A549 (cell line): ENCODE results near the gene LEUTX. TPM values are rescaled to one million over a fixed set of nuclear protein-coding genes. Genes with fewer than 3 reads are reported as not detected.

Experiments
- ATAC-seq, 2 experiments: fragments of 200-7000 bp in 1 of 2; fragments of >200 bp in 1 of 2; cut with Nextera tagmentation in 1 of 2; cut with Tn5 transposase in 1 of 2; 3 replicates each; pipeline versions ENCODE4 v1.8.0 to v1.9.1; 2018 to 2020; ENCODE audit warnings: mild to moderate bottlenecking in 1 of 2, moderate library complexity in 1 of 2
- CTCF ChIA-PET: fragments of 300-600 bp; sonication (Branson Sonifier 250); formaldehyde crosslinking; extraction: SDS; loops from one replicate; lab custom pipeline; 2021; ENCODE audit warnings: antibody characterized with exemption, inconsistent platforms; lab: Yijun Ruan, JAX
- POLR2A ChIA-PET: fragments of 350-600 bp; formaldehyde crosslinking; extraction: SDS; loops from one replicate; lab custom pipeline; 2021; ENCODE audit warnings: antibody characterized with exemption, inconsistent platforms; lab: Yijun Ruan, JAX
- DNase-seq, 2 experiments: peaks; one replicate each; pipeline versions ENCODE4 v3.0.0 to v3.0.0-alpha.2; 2011 to 2016; ENCODE audit warnings: low read depth in 1 of 2, low spot score in 1 of 2
- FAIRE-seq: peaks from 2 replicates; lab custom pipeline; 2011; peaks lifted over from hg19 to GRCh38; lab: Jason Lieb, UNC
- H3K27ac ChIP-seq, 2 experiments: fragments of >200 bp; sonication (Bioruptor Twin); formaldehyde crosslinking; 3 replicates each; pipeline ENCODE4 v1.5.1; 2016 to 2017
- H3K4me1 ChIP-seq: fragments of >200 bp; sonication (Bioruptor Twin); formaldehyde crosslinking; 3 replicates; pipeline ENCODE4 v1.6.1; 2016
- H3K4me2 ChIP-seq: fragments of >200 bp; sonication (Bioruptor Twin); formaldehyde crosslinking; 3 replicates; pipeline ENCODE4 v1.6.1; 2016
- H3K4me3 ChIP-seq: fragments of >200 bp; sonication (Bioruptor Twin); formaldehyde crosslinking; 3 replicates; pipeline ENCODE4 v1.5.1; 2016
- H3K9me3 ChIP-seq: fragments of >200 bp; sonication (Bioruptor Twin); formaldehyde crosslinking; 3 replicates; pipeline ENCODE4 v1.6.1; 2016
- CEBPB ChIP-seq, 2 experiments: fragments of >200 bp in 1 of 2; sonication (Bioruptor Twin) in 1 of 2; formaldehyde crosslinking in 1 of 2; IDR thresholded peaks; 2 replicates each; pipeline ENCODE4 v1.6.1; 2012 to 2016
- CHD2 ChIP-seq: fragments of 150-350 bp; IDR thresholded peaks from 2 replicates; pipeline ENCODE4 v1.6.1; 2014; ENCODE audit warnings: low read length; ENCODE audit not compliant: partially characterized antibody
- EHMT2 ChIP-seq: fragments of 200-600 bp; sonication (generic); IDR thresholded peaks from 2 replicates; pipeline ENCODE4 v1.6.1; 2016; ENCODE audit warnings: antibody characterized with exemption, low read depth, mild to moderate bottlenecking, moderate library complexity
- FOSB ChIP-seq: fragments of 250-450 bp; sonication (Bioruptor Pico); IDR thresholded peaks from 2 replicates; pipeline ENCODE4 v1.5.0; 2020; ENCODE audit warnings: mild to moderate bottlenecking, moderate library complexity
- FOSL2 ChIP-seq, 2 experiments: fragments of 450-650 bp in 1 of 2; fragments of >200 bp in 1 of 2; sonication (Bioruptor Twin) in 1 of 2; formaldehyde crosslinking; IDR thresholded peaks; 2 replicates each; pipeline versions ENCODE4 v1.5.0 to v1.6.1; 2016 to 2020; ENCODE audit warnings: mild to moderate bottlenecking in 1 of 2, moderate library complexity in 1 of 2
- HOXB13 ChIP-seq: fragments of 250-450 bp; sonication (Bioruptor Pico); IDR thresholded peaks from 2 replicates; pipeline ENCODE4 v1.5.0; 2020; ENCODE audit warnings: low read depth, mild to moderate bottlenecking, moderate library complexity
- JUN ChIP-seq, 2 experiments: fragments of >200 bp; sonication (Bioruptor Twin); formaldehyde crosslinking; IDR thresholded peaks; 2 replicates in 1 of 2; 3 replicates in 1 of 2; pipeline ENCODE4 v1.6.1; 2016 to 2017
- JUNB ChIP-seq: fragments of >200 bp; sonication (Bioruptor Twin); formaldehyde crosslinking; IDR thresholded peaks from 2 replicates; pipeline ENCODE4 v1.6.1; 2016
- KDM5A ChIP-seq: fragments of 200-600 bp; sonication (generic); IDR thresholded peaks from 2 replicates; pipeline ENCODE4 v1.6.1; 2016; ENCODE audit warnings: antibody characterized with exemption, mild to moderate bottlenecking
- MAFK ChIP-seq: fragments of 450-650 bp; IDR thresholded peaks from 2 replicates; pipeline ENCODE4 v1.6.1; 2014; ENCODE audit not compliant: partially characterized antibody
- MYC ChIP-seq: IDR thresholded peaks from 2 replicates; pipeline ENCODE4 v1.6.1; 2012; ENCODE audit warnings: mild to moderate bottlenecking, inconsistent platforms, low read length, improper control_type of control experiment, borderline replicate concordance
- NFE2L2 ChIP-seq: fragments of 150-350 bp; conservative IDR thresholded peaks from 2 replicates; pipeline ENCODE4 v1.6.1; 2014; ENCODE audit warnings: low read length
- PHF8 ChIP-seq: fragments of 200-600 bp; sonication (generic); IDR thresholded peaks from 2 replicates; pipeline ENCODE4 v1.6.1; 2016; ENCODE audit warnings: low read depth, mild to moderate bottlenecking, antibody characterized with exemption, moderate library complexity, borderline replicate concordance
- POLR2A ChIP-seq: IDR thresholded peaks from 2 replicates; pipeline ENCODE4 v1.6.1; 2012; ENCODE audit warnings: mild to moderate bottlenecking, low read length
- RNF2 ChIP-seq: fragments of 200-600 bp; sonication (generic); IDR thresholded peaks from 2 replicates; pipeline ENCODE4 v1.6.1; 2016; ENCODE audit warnings: low read depth, mild to moderate bottlenecking, antibody characterized with exemption, moderate library complexity, borderline replicate concordance
- ZNF302 ChIP-seq: fragments of 250-450 bp; sonication (Bioruptor Pico); IDR thresholded peaks from 2 replicates; pipeline ENCODE4 v1.9.0; 2021; ENCODE audit warnings: inconsistent platforms, mild to moderate bottlenecking, moderate library complexity
- WGBS: methylation state at CpG from one replicate; pipeline ENCODE4 v1.1.6; 2017; ENCODE audit errors: missing lambda C conversion rate; 5-methylcytosine and 5-hydroxymethylcytosine counted together
- polyA minus RNA-seq: library from RNA; depleted of rRNA, polyadenylated mRNA; stranded (reverse); fragments of >200 nt; gene quantifications from 2 replicates; pipeline ENCODE4 v1.2.3, GENCODE V29; 2011; rRNA and poly(A)+ RNA removed
- polyA plus RNA-seq, 4 experiments: library from polyadenylated mRNA; depleted of rRNA in 3 of 4; stranded (reverse); fragments of >200 nt; fragmentation: RNase III in 1 of 4; extraction: RNeasy Plus Mini Kit Qiagen cat#74134 plus additional on column Dnase treatment in 1 of 4; gene quantifications; 2 replicates in 3 of 4; 3 replicates in 1 of 4; pipeline ENCODE4 v1.2.3, GENCODE V29; 2011 to 2017
- TF ChIP-seq, protein P1 (sequence below): IDR thresholded peaks from 2 replicates; pipeline ENCODE4 v1.6.1; 2012
- TF ChIP-seq, protein P2 (sequence below): IDR thresholded peaks from 2 replicates; pipeline ENCODE4 v1.6.1; 2012; ENCODE audit warnings: low read depth, borderline replicate concordance
- TF ChIP-seq, protein P3 (sequence below): fragments of 450-650 bp; IDR thresholded peaks from 2 replicates; pipeline ENCODE4 v1.6.1; 2014; ENCODE audit warnings: antibody characterized with exemption
- TF ChIP-seq, protein P4 (sequence below): fragments of >200 bp; sonication (Bioruptor Twin); formaldehyde crosslinking; IDR thresholded peaks from 2 replicates; pipeline ENCODE4 v1.6.1; 2016
- TF ChIP-seq, protein P5 (sequence below): IDR thresholded peaks from 2 replicates; pipeline ENCODE4 v1.6.1; 2012
- TF ChIP-seq, protein P6 (sequence below): fragments of 200-600 bp; sonication (generic); IDR thresholded peaks from 2 replicates; pipeline ENCODE4 v1.6.1; 2016; ENCODE audit warnings: antibody characterized with exemption, mild to moderate bottlenecking, moderate library complexity
- TF ChIP-seq, protein P7 (sequence below): fragments of 250-450 bp; sonication (Bioruptor Pico); IDR thresholded peaks from 2 replicates; pipeline ENCODE4 v1.5.0; 2020; ENCODE audit warnings: low read depth, mild to moderate bottlenecking, moderate library complexity

Gene LEUTX, protein sequence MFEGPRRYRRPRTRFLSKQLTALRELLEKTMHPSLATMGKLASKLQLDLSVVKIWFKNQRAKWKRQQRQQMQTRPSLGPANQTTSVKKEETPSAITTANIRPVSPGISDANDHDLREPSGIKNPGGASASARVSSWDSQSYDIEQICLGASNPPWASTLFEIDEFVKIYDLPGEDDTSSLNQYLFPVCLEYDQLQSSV
- not detected in 2 replicates for polyA plus RNA-seq (2011; rRNA removed)
- polyA plus RNA-seq (2012; cell fraction: cytosol; rRNA removed): 0.06 TPM in 1 of 2 replicates, not detected in the other
- polyA plus RNA-seq (2012; cell fraction: nucleus; rRNA removed): not detected in 2 replicates
- not detected in 3 replicates for polyA plus RNA-seq (2017; fragmentation: RNase III; extraction: RNeasy Plus Mini Kit Qiagen cat#74134 plus additional on column Dnase treatment)
- not detected in 2 replicates for polyA minus RNA-seq

DNA sequence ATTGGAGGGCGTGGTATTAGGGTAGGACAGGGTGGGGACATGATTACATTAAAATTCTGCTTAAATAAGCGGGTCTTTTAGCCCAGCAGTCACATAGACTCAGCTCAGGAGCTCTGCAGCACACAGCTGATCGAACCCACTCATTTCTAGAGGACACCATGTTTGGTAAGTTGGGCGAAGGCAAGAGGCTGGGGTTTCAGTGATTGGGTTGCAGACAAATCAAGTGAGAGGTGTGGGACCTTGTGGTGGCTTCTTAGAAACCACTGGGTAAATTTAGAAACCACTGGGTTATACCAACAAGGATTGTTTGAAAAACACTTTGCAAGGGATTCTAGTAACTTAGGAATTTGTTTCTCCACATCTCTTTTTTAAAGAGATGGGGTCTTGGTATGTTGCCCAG, at the start of gene LEUTX:
TSS of gene LEUTX (plus strand) at position 92 of the 400 bp plus-strand sequence. CDS start at position 159, 67 bp downstream.
- H3K4me3 ChIP-seq: no peak within 1 kb of the TSS
- H3K9me3 ChIP-seq: 0 out of 3 replicates have a peak, but pooled peaks cover 3% of the 10 kb centered on the region
- no peak within 1 kb of the TSS for H3K4me2 ChIP-seq
- ATAC-seq (no peak), DNase-seq (no peak), FAIRE-seq (no peak)
- no peak within 1 kb of the TSS for H3K27ac ChIP-seq
- ChIA-PET CTCF (interaction anchor here (0.6 to 1.2 kb wide), 4 partner anchors 48 to 192 kb away, joined by 3 to 4 read pairs (median 3); partner anchors contain the start of gene PSMC4), POLR2A (no interaction called here)
- TF ChIP-seq POLR2A: no peak
- TF ChIP-seq CHD2: no peak
- no peak for TF ChIP-seq PHF8
- TF ChIP-seq, protein P1, sequence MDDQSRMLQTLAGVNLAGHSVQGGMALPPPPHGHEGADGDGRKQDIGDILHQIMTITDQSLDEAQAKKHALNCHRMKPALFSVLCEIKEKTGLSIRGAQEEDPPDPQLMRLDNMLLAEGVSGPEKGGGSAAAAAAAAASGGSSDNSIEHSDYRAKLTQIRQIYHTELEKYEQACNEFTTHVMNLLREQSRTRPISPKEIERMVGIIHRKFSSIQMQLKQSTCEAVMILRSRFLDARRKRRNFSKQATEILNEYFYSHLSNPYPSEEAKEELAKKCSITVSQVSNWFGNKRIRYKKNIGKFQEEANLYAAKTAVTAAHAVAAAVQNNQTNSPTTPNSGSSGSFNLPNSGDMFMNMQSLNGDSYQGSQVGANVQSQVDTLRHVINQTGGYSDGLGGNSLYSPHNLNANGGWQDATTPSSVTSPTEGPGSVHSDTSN: no peak
- TF ChIP-seq EHMT2: no peak
- TF ChIP-seq CEBPB (IDR thresholded peaks at IDR 0.05): no peak
- TF ChIP-seq KDM5A: no peak
- TF ChIP-seq, protein P2, sequence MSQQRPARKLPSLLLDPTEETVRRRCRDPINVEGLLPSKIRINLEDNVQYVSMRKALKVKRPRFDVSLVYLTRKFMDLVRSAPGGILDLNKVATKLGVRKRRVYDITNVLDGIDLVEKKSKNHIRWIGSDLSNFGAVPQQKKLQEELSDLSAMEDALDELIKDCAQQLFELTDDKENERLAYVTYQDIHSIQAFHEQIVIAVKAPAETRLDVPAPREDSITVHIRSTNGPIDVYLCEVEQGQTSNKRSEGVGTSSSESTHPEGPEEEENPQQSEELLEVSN: no peak
- no peak for TF ChIP-seq JUN (IDR thresholded peaks at IDR 0.05)
- TF ChIP-seq JUNB: no peak
- WGBS: 9% methylated on average over 4 of the region's 4 CpGs
- no peaks in the 10 kb centered on the region for H3K4me1 ChIP-seq

DNA sequence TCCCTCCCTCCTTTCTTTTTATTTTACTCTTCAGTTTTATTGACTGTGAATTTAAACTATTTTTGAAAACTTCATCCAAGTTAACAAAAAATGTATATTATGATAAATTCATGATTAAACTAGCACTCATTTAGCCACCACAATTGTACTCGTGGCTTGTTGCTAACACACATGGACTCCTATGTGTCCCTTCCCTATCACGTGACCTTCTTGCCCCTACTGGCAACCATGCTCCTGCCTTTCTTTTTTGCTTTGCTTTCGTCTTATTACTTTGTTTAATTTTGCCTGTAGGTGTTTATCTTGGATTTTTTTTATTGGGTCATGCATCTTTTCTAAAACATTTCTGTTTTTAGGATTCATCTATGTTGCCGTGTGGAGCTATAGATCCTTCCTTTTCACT, 49.1 kb upstream of the LEUTX start:
- ChIA-PET POLR2A (no interaction called here), CTCF (interaction anchor here (1.1 to 1.5 kb wide), 2 partner anchors 9 to 47 kb away, joined by 3 to 4 read pairs; no protein-coding TSS in a partner anchor)
- Histone ChIP-seq H3K9me3 (no peaks in the 10 kb centered on the region), H3K4me3 (no peak overlapping the region), H3K27ac (no peak overlapping the region), H3K4me1 (no peaks in the 10 kb centered on the region), H3K4me2 (no peak overlapping the region)
- WGBS: 26% methylated on average over 4 of the region's 4 CpGs
- no peak for TF ChIP-seq RNF2
- TF ChIP-seq, protein P3, sequence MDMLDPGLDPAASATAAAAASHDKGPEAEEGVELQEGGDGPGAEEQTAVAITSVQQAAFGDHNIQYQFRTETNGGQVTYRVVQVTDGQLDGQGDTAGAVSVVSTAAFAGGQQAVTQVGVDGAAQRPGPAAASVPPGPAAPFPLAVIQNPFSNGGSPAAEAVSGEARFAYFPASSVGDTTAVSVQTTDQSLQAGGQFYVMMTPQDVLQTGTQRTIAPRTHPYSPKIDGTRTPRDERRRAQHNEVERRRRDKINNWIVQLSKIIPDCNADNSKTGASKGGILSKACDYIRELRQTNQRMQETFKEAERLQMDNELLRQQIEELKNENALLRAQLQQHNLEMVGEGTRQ: peak; percentile 57; the same call in 1 of the 2 replicates
- no peak for DNase-seq
- peak; percentile 46 for FAIRE-seq
- no peak for ATAC-seq

DNA sequence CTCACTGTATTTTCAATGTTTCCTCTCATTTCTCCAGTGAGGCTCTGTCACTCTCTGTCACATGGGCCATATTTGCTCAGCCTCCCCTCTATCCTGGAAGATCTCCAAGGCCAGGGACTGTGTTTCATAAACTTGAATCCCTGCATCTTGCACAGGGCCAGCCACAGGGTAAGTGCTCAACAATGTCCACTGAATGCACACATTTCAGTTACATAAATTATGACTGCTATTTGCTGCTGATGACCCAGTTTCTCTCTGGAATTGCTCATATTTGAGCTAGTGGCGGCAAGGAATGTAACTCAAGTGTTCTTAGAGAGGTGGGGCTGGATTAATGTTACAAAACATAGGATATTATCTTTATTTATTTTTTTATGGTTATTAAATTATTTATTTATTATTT, 47.0 kb upstream of the LEUTX start:
- ChIA-PET CTCF (interaction anchor here (1.0 to 1.2 kb wide), 3 partner anchors 19 to 47 kb away, joined by 3 read pairs; partner anchors contain the start of gene LEUTX), POLR2A (no interaction called here)
- ATAC-seq: no peak
- DNase-seq: no peak
- 55% methylated on average over 1 of the region's 1 CpG for WGBS
- H3K4me2 ChIP-seq: no peak overlapping the region
- H3K4me3 ChIP-seq: no peak overlapping the region
- H3K9me3 ChIP-seq: no peaks in the 10 kb centered on the region
- H3K27ac ChIP-seq: no peak overlapping the region
- FAIRE-seq: no peak
- no peaks in the 10 kb centered on the region for H3K4me1 ChIP-seq
- no peak for TF ChIP-seq MAFK
- no peak for TF ChIP-seq ZNF302 (CRISPR knock-in tag)
- TF ChIP-seq, protein P4, sequence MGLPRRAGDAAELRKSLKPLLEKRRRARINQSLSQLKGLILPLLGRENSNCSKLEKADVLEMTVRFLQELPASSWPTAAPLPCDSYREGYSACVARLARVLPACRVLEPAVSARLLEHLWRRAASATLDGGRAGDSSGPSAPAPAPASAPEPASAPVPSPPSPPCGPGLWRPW: no peak
- no peak for TF ChIP-seq KDM5A
- TF ChIP-seq FOSB (CRISPR knock-in tag): no peak
- no peak for TF ChIP-seq FOSL2 (IDR thresholded peaks at IDR 0.05)
- no peak for TF ChIP-seq FOSL2 (CRISPR knock-in tag; IDR thresholded peaks at IDR 0.05)
- TF ChIP-seq JUNB: no peak
- TF ChIP-seq, protein P1: no peak
- TF ChIP-seq MYC: no peak
- TF ChIP-seq, protein P5, sequence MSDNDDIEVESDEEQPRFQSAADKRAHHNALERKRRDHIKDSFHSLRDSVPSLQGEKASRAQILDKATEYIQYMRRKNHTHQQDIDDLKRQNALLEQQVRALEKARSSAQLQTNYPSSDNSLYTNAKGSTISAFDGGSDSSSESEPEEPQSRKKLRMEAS: no peak
- TF ChIP-seq NFE2L2: no peak
- TF ChIP-seq, protein P6, sequence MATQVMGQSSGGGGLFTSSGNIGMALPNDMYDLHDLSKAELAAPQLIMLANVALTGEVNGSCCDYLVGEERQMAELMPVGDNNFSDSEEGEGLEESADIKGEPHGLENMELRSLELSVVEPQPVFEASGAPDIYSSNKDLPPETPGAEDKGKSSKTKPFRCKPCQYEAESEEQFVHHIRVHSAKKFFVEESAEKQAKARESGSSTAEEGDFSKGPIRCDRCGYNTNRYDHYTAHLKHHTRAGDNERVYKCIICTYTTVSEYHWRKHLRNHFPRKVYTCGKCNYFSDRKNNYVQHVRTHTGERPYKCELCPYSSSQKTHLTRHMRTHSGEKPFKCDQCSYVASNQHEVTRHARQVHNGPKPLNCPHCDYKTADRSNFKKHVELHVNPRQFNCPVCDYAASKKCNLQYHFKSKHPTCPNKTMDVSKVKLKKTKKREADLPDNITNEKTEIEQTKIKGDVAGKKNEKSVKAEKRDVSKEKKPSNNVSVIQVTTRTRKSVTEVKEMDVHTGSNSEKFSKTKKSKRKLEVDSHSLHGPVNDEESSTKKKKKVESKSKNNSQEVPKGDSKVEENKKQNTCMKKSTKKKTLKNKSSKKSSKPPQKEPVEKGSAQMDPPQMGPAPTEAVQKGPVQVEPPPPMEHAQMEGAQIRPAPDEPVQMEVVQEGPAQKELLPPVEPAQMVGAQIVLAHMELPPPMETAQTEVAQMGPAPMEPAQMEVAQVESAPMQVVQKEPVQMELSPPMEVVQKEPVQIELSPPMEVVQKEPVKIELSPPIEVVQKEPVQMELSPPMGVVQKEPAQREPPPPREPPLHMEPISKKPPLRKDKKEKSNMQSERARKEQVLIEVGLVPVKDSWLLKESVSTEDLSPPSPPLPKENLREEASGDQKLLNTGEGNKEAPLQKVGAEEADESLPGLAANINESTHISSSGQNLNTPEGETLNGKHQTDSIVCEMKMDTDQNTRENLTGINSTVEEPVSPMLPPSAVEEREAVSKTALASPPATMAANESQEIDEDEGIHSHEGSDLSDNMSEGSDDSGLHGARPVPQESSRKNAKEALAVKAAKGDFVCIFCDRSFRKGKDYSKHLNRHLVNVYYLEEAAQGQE: no peak
- no peak for TF ChIP-seq HOXB13 (CRISPR knock-in tag)
- TF ChIP-seq, protein P7, sequence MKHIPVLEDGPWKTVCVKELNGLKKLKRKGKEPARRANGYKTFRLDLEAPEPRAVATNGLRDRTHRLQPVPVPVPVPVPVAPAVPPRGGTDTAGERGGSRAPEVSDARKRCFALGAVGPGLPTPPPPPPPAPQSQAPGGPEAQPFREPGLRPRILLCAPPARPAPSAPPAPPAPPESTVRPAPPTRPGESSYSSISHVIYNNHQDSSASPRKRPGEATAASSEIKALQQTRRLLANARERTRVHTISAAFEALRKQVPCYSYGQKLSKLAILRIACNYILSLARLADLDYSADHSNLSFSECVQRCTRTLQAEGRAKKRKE (CRISPR knock-in tag): no peak
